ENCODE measurements around the gene PEX26.
"Not testable (repeated sequence)": the region's sequence is repeated elsewhere in the genome, so short reads cannot be mapped to it uniquely, and the experiment has no call there.

The PEX26 gene

GRCh38 chr22:18077639-18078328 lies at the start of gene PEX26:
Gene PEX26, plus strand, starts transcription at chr22:18077990. Its CDS starts 387 bp downstream, at chr22:18078377.
- DNase-seq = peak; percentile 99

GRCh38 chr22:18028817-18029527 lies 48.8 kb upstream of the PEX26 start:
- DNase-seq = no peak

- DNase-seq = no peak
Observed at GRCh38 chr22:18029686-18030267, 48.0 kb upstream of the PEX26 start.

GRCh38 chr22:18031695-18032454 lies 45.9 kb upstream of the PEX26 start:
- no peak for DNase-seq

GRCh38 chr22:18032455-18033101 lies 45.2 kb upstream of the PEX26 start:
- DNase-seq = no peak

GRCh38 chr22:18033204-18033998 lies 44.4 kb upstream of the PEX26 start:
- DNase-seq = no peak

- no peak for DNase-seq
Observed at GRCh38 chr22:18034076-18034475, 43.7 kb upstream of the PEX26 start.

GRCh38 chr22:18035751-18036150 lies 42.0 kb upstream of the PEX26 start:
- no peak for DNase-seq

- not testable (repeated sequence) for DNase-seq
Observed at GRCh38 chr22:18040898-18041297, 36.9 kb upstream of the PEX26 start.

- DNase-seq = no peak
Observed at GRCh38 chr22:18042685-18043084, 35.1 kb upstream of the PEX26 start.

- no peak for DNase-seq
Observed at GRCh38 chr22:18044548-18045271, 33.1 kb upstream of the PEX26 start.

- no peak for DNase-seq
Observed at GRCh38 chr22:18045794-18046193, 32.0 kb upstream of the PEX26 start.

GRCh38 chr22:18048041-18048440 lies 29.7 kb upstream of the PEX26 start:
- no peak for DNase-seq

GRCh38 chr22:18048441-18048898 lies 29.3 kb upstream of the PEX26 start:
- peak; percentile 26 for DNase-seq

- DNase-seq = no peak
Observed at GRCh38 chr22:18050065-18050464, 27.7 kb upstream of the PEX26 start.

- not testable (repeated sequence) for DNase-seq
Observed at GRCh38 chr22:18051113-18051512, 26.7 kb upstream of the PEX26 start.

- not testable (repeated sequence) for DNase-seq
Observed at GRCh38 chr22:18053216-18053946, 24.4 kb upstream of the PEX26 start.

GRCh38 chr22:18055619-18056160 lies 22.1 kb upstream of the PEX26 start:
- DNase-seq = no peak

GRCh38 chr22:18056161-18056666 lies 21.6 kb upstream of the PEX26 start:
- DNase-seq = peak; percentile 67
